Eye (tissue), 1 donor: Measurements from ENCODE around the gene TMEM200A.

Experiments
- DNase-seq: peaks from one replicate; pipeline ENCODE4 v3.0.0-alpha.2; 2015

TMEM200A gene

GRCh38 chr6:130377915-130378314 lies 12.1 kb downstream of the TMEM200A start:
- no peak for DNase-seq

DNA sequence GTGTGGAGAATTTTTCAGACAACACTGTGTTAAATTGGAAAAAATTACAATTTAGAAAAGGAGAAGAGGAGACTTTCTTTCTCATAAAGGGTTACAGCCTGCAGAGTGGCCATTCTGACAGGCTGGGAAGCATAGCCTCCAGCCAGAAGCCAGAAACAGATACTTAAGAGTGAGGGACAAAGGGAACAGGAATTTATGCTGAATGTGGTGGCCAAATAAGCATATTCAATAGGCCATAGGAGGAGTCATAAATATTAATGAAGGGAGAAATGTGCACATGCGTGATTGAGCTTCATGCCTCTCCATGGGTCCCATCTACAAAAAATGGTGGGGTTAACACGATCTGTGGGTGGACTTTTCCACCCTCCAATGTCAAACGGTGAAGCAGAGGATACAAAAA lies 13.4 kb downstream of the TMEM200A start:
- no peak for DNase-seq

GRCh38 chr6:130381012-130381411 lies 15.2 kb downstream of the TMEM200A start:
- DNase-seq: no peak

GRCh38 chr6:130381459-130382380 lies 15.9 kb downstream of the TMEM200A start:
- DNase-seq: no peak

DNA sequence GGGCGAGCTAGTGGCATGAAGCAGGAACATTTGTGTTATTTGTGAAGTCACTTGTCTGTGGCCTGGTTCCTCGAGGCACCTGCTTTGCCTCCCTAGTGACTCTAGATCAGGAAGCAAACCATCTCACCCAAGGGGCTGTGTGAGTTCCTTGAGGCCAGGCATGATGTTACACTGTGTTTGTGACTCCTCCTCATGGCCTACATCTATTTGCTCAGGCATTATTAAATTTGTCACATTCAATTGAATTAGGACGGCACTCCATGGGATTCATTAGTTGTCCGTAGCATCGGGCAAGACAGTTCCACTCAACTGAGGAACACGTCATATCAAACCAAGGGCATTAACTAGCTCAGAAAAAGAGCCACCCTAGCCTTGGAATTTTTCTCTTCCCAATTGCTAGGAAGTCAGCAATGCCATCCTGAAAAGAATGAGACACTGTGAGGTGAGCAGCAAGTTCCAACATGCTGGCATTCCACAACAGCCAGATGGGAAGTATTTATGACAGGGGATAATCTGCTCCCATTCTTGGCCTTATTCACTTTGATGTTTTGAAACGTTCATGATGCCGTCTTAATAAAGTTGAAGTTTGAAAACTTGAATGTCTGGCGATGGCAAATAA lies 17.2 kb downstream of the TMEM200A start:
- peak; percentile 34 for DNase-seq

DNA sequence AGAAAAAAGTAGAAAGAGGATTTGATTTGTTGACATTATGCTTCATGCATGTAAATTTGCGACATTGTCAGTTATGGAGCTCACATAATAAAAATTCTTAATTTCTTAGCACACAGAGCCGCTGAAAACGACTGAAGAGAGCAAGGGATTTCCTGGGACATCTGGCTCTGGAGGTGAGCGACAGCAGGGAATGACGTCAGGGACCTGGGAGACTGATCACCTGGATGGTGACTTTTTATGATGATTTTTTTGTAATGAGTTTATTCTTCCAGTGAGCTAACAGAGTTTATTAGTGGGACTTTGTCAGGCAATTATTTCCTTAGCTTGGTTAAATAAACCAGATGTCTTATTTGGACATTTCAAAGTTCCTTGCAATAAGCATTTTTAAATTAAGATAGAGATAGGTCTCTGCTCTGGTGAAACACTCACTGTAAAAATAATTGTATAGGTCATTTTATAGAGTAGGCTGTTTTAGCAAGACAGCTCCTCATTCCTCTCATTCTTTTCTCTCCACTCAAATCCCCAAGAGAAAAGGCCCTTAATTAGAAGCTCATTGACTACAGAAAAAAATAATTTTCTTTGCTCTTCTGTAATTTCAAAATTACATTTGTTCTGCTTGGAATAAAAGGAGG lies 19.4 kb downstream of the TMEM200A start:
- no peak for DNase-seq

DNA sequence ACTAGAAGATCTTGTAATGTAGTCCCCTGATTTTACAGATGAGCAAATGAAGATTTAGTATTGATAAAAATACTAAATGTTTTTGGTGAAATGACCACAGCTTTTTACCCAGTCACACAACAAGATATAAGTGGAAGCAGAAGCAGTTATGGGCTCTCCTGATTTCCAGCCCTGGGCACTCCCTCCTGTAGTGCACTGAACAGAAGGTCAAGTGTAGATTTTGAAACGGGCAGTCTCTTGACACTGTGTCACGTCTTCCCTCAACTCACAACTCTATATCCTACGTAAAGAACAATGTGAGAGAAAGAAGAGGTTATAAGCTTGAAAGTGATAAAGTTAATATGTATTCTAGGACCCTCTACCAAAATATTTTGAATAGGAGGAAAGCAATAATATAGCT lies 23.3 kb downstream of the TMEM200A start:
- DNase-seq: no peak

DNA sequence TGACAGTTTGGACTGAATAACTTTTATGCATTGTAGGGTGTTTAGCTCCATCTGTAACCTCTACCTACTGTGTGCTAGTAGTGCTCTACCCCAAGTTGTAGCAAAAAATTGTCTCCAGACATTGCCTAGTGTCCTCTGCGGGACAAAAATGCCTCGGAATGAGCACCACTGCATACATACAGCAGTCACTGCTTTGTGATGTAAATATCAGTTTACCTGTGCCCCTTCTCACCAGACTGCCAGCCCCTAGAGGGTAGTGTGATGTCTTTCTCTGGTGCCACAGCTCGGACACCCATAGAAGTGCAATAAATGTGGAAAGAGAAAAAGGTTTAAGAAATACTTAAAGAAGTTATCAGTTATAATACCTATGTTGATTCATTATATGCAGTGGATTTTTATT lies 25.1 kb downstream of the TMEM200A start:
- DNase-seq: no peak

DNA sequence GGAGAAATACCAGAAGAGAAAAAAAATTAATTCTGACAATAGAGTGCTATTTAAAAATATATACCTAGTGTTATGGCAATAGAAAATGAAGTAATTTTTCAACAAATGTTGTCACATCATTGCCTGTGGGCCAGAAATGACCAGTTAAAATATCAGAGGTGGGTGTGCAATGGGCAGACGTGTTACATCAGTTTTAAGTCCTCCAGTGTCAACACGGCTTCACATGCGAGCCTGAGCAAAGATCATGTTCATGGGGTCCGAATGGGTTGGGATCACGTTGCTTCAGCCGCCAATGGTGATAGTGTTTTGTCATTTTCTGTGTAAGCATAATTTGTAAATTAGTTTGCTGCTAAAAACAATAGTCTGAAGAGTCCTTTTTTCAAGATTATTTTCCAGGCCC lies 27.5 kb downstream of the TMEM200A start:
- no peak for DNase-seq

GRCh38 chr6:130394246-130394645 lies 28.4 kb downstream of the TMEM200A start:
- DNase-seq: no peak

GRCh38 chr6:130395164-130395563 lies 29.3 kb downstream of the TMEM200A start:
- no peak for DNase-seq

GRCh38 chr6:130396722-130397121 lies 30.9 kb downstream of the TMEM200A start:
- DNase-seq: no peak

DNA sequence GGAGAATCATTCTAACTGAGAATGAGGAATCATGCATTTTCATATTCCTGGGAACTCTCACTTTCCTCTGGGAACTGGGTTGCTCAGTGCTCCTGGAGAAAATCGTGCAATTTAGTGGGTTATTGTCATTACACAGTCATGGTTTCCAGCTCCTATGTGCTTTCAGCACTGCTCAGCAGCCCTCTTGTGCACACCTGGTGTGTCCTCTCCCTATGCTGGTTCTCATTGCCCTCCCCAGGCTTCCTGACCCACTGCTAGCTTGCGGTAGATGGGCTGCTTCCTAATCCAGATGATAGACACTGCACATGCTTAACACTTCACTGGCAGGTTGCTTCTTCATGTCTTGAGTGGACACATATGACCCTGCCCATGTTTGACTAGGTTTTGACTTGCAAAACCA lies 39.7 kb downstream of the TMEM200A start:
- DNase-seq: no peak

DNA sequence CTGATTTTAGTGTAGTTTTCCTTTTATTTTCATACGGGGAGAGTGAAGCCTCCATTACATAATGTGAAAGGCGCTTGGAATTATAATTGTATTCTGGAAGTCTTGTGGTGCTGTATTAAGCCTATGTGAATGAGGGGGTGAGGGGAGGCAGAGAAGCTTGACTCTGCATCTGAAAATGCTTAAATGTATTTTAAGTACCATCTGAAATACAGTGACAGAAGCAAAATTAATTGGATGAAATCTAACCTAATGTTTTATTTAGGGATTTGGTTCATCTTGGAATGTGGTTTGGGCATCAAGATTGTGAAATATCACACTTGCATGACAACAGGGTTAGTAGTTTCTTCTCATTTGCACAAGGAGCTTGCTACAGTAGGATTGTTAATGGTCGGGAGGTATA lies 41.2 kb downstream of the TMEM200A start:
- DNase-seq: no peak

- DNase-seq: peak; percentile 50
These were observed 43.7 kb downstream of the TMEM200A start for GRCh38 chr6:130409418-130410100.

DNA sequence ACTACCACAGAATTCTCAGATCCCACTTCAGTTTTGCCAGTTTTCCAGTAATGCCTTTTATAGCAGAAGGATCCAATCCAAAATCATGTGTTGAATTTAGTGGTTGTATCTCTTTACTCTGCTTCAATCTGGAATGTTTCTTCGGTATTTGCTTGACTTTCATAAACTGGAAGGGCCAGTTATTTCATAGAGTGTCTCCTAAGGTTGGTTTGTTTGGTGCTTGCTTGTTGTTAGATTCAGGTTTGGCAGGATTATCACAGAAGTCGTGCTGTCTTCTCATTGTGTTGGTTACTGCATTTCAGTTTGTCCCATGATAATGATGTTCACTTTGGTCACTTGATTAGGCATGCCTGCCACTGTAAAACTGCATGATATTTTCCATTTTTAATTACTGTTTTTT lies 45.7 kb downstream of the TMEM200A start:
- no peak for DNase-seq

GRCh38 chr6:130412556-130413290 lies 46.9 kb downstream of the TMEM200A start:
- DNase-seq: no peak

- DNase-seq: no peak
These were observed 52.1 kb downstream of the TMEM200A start for GRCh38 chr6:130417951-130418350.

GRCh38 chr6:130420911-130421310 lies 55.1 kb downstream of the TMEM200A start:
- no peak for DNase-seq

GRCh38 chr6:130421585-130421984 lies 55.8 kb downstream of the TMEM200A start:
- peak; percentile 11 for DNase-seq

GRCh38 chr6:130423044-130423443 lies 57.2 kb downstream of the TMEM200A start:
- DNase-seq: no peak

- DNase-seq: no peak
These were observed 58.9 kb downstream of the TMEM200A start for GRCh38 chr6:130424710-130425109.

DNA sequence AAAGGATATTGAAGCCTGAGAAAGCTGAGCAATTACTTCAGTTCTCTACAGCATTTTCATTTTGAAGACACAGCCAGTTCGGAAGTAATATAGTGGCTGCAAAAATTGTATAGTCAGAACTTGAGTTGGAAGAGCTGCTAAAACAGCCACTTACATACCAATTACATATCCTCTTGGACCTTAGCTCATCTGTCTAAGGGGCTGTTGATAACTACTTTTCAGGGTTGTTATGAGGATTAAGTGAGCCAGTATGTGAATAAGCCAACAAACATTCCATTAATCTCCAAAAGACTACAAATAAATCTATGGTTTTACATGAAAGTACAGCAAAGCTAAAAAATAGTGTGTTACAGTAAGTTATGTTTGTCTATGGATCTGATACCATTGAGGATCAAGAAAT lies 59.7 kb downstream of the TMEM200A start:
- no peak for DNase-seq
